ENCODE measurements around the gene GHDC. TPM values are rescaled to one million over a fixed set of nuclear protein-coding genes. Genes with fewer than 3 reads are reported as not detected.

Gene GHDC
- total and polyA plus RNA-seq, 2 of the 13 experiments (the other 11 are each of a cell fraction or from before 2014, with no cell fraction given) = 15.4 to 22.5 TPM

DNA sequence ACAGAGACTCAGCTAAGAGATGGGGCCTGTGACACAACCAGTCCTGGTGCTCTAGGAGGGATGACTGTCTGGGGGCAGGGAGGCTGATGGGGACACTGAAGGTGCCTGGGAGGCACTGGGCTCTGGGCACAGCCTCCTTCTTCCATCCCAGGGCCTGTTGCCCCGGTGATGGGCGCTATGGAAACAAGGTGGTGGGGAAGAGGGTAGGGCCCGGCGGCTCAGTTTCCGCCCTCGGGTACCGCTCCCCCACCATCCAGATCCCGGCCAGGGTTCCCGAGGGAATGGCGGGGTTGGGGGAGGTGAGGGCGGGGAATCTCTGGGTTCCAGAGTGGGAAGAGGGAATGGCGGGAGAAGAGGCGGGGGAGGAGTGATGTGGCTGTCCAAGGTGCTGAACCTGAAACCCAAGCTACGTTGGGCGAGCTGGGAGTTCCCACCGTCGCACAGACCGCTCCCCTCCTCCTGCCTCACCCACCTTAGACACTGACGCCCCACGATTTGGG lies 14.3 kb downstream of the GHDC start (continued):
- TF ChIP-seq, protein P1, sequence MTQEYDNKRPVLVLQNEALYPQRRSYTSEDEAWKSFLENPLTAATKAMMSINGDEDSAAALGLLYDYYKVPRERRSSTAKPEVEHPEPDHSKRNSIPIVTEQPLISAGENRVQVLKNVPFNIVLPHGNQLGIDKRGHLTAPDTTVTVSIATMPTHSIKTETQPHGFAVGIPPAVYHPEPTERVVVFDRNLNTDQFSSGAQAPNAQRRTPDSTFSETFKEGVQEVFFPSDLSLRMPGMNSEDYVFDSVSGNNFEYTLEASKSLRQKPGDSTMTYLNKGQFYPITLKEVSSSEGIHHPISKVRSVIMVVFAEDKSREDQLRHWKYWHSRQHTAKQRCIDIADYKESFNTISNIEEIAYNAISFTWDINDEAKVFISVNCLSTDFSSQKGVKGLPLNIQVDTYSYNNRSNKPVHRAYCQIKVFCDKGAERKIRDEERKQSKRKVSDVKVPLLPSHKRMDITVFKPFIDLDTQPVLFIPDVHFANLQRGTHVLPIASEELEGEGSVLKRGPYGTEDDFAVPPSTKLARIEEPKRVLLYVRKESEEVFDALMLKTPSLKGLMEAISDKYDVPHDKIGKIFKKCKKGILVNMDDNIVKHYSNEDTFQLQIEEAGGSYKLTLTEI (CRISPR knock-in tag; conservative IDR thresholded peaks at IDR 0.05) = no peak
- no peak for TF ChIP-seq SCMH1 (CRISPR knock-in tag; IDR thresholded peaks at IDR 0.05; ENCODE audit: borderline replicate concordance)
- no peak for TF ChIP-seq HMGA1 (CRISPR knock-in tag; conservative IDR thresholded peaks at IDR 0.05)
- TF ChIP-seq SALL1 (CRISPR knock-in tag; IDR thresholded peaks at IDR 0.05) = peak; percentile 93
- no peak for TF ChIP-seq KAT2B (IDR thresholded peaks at IDR 0.05; ENCODE audit: borderline replicate concordance, low read depth, low read length)
- TF ChIP-seq, protein P2, sequence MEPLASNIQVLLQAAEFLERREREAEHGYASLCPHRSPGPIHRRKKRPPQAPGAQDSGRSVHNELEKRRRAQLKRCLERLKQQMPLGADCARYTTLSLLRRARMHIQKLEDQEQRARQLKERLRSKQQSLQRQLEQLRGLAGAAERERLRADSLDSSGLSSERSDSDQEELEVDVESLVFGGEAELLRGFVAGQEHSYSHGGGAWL (CRISPR knock-in tag; IDR thresholded peaks at IDR 0.05) = peak; percentile 97
- no peak; the same call in 1 of the 2 replicates for TF ChIP-seq ZBTB3 (CRISPR knock-in tag; IDR thresholded peaks at IDR 0.05; ENCODE audit: borderline replicate concordance, low read depth)
- no peak for TF ChIP-seq SMAD1 (CRISPR knock-in tag; IDR thresholded peaks at IDR 0.05; ENCODE audit: borderline replicate concordance, low read depth)
- TF ChIP-seq ZMYM3 (CRISPR knock-in tag; IDR thresholded peaks at IDR 0.05) = no peak
- no peak for TF ChIP-seq TCF7 (IDR thresholded peaks at IDR 0.05; ENCODE audit: low read depth)
- peak; percentile 37; the same call in 1 of the 2 replicates for TF ChIP-seq NFYC (CRISPR knock-in tag; IDR thresholded peaks at IDR 0.05)
- 0 out of 2 replicates have a peak, but pooled peaks have one; percentile 44 for TF ChIP-seq ZNF121 (CRISPR knock-in tag; IDR thresholded peaks at IDR 0.05)
- TF ChIP-seq, protein P3, sequence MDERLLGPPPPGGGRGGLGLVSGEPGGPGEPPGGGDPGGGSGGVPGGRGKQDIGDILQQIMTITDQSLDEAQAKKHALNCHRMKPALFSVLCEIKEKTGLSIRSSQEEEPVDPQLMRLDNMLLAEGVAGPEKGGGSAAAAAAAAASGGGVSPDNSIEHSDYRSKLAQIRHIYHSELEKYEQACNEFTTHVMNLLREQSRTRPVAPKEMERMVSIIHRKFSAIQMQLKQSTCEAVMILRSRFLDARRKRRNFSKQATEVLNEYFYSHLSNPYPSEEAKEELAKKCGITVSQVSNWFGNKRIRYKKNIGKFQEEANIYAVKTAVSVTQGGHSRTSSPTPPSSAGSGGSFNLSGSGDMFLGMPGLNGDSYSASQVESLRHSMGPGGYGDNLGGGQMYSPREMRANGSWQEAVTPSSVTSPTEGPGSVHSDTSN (CRISPR knock-in tag; IDR thresholded peaks at IDR 0.05) = no peak
- TF ChIP-seq, protein P4, sequence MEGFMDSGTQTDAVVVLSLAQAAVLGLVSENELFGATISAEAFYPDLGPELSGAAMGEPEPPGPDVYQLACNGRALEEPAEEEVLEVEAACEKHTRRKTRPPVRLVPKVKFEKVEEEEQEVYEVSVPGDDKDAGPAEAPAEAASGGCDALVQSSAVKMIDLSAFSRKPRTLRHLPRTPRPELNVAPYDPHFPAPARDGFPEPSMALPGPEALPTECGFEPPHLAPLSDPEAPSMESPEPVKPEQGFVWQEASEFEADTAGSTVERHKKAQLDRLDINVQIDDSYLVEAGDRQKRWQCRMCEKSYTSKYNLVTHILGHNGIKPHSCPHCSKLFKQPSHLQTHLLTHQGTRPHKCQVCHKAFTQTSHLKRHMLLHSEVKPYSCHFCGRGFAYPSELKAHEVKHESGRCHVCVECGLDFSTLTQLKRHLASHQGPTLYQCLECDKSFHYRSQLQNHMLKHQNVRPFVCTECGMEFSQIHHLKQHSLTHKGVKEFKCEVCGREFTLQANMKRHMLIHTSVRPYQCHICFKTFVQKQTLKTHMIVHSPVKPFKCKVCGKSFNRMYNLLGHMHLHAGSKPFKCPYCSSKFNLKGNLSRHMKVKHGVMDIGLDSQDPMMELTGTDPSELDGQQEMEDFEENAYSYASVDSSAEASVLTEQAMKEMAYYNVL (CRISPR knock-in tag; IDR thresholded peaks at IDR 0.05; ENCODE audit: borderline replicate concordance) = peak; percentile 51; the same call in 1 of the 2 replicates
- TF ChIP-seq ZEB1 (IDR thresholded peaks at IDR 0.05; ENCODE audit: insufficient replicate concordance, low read depth) = no peak
- no peak for TF ChIP-seq ZFP36L1 (CRISPR knock-in tag; IDR thresholded peaks at IDR 0.05)
- TF ChIP-seq, protein P5, sequence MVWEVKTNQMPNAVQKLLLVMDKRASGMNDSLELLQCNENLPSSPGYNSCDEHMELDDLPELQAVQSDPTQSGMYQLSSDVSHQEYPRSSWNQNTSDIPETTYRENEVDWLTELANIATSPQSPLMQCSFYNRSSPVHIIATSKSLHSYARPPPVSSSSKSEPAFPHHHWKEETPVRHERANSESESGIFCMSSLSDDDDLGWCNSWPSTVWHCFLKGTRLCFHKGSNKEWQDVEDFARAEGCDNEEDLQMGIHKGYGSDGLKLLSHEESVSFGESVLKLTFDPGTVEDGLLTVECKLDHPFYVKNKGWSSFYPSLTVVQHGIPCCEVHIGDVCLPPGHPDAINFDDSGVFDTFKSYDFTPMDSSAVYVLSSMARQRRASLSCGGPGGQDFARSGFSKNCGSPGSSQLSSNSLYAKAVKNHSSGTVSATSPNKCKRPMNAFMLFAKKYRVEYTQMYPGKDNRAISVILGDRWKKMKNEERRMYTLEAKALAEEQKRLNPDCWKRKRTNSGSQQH (CRISPR knock-in tag; IDR thresholded peaks at IDR 0.05; ENCODE audit: low read depth) = peak; percentile 98
- TF ChIP-seq ZNF557 (CRISPR knock-in tag; IDR thresholded peaks at IDR 0.05) = peak; percentile 99
- TF ChIP-seq ZNF335 (CRISPR knock-in tag; IDR thresholded peaks at IDR 0.05) = peak; percentile 91
- TF ChIP-seq, protein P6, sequence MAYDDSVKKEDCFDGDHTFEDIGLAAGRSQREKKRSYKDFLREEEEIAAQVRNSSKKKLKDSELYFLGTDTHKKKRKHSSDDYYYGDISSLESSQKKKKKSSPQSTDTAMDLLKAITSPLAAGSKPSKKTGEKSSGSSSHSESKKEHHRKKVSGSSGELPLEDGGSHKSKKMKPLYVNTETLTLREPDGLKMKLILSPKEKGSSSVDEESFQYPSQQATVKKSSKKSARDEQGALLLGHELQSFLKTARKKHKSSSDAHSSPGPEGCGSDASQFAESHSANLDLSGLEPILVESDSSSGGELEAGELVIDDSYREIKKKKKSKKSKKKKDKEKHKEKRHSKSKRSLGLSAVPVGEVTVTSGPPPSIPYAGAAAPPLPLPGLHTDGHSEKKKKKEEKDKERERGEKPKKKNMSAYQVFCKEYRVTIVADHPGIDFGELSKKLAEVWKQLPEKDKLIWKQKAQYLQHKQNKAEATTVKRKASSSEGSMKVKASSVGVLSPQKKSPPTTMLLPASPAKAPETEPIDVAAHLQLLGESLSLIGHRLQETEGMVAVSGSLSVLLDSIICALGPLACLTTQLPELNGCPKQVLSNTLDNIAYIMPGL (CRISPR knock-in tag; IDR thresholded peaks at IDR 0.05; ENCODE audit: borderline replicate concordance in 1 of 2, low read depth in 1 of 2) = peak in 1 of 2 experiments; percentile 64; a peak in 1 of 4 replicates
- TF ChIP-seq ZNF564 (CRISPR knock-in tag; IDR thresholded peaks at IDR 0.05) = peak; percentile 87
